GM15510 (cell line): Measurements from ENCODE around the gene PAXIP1.

ENCODE experiments used
- POLR2A ChIP-seq: IDR thresholded peaks from 3 replicates; pipeline ENCODE4 v1.6.1; 2011; ENCODE audit warnings: borderline replicate concordance; ENCODE audit not compliant: insufficient read length; ENCODE audit errors: extremely low read depth

PAXIP1 gene

DNA sequence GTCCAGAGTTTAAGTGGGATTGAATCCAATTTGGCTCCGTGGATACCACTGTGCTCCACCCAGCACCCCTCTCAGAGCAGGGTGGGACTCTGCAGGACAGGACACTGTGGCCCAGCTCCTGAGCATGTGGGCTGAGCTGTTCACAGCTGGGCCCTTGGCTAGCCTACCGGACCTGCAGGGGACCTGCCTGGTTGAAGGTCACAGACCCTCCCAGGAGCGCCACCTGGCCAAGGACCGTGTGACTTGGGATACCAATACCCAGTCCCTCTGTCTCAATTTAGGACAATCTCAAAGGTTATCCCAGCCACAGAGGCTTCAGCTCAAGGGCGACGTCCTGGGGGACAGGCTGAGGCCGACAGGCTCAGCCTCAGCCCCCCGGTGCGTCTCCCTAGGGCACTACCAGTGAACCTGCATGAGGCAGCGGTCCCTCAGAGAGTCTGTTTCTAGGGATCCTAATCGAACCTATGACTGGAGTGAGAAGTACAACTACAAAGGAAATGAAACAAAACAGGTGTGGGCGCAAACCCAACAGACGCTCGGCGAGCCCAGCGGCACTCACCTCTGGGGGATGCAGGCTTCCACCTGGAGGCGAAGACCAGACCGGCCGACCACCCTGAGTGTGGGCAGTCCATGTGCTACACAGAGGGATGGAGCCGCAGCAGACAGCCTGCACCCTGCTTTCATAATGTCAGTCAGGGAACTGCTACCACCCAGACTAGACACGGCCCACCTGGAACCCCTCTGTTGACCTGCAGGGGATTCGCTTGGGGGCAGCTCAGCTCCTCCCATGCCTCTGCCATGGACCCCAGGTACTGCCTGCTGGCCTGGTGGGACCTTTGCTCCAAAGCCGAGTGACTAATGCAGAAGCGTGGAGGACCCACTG is 103.7 kb downstream of the PAXIP1 start:
- no peak for TF ChIP-seq POLR2A

DNA sequence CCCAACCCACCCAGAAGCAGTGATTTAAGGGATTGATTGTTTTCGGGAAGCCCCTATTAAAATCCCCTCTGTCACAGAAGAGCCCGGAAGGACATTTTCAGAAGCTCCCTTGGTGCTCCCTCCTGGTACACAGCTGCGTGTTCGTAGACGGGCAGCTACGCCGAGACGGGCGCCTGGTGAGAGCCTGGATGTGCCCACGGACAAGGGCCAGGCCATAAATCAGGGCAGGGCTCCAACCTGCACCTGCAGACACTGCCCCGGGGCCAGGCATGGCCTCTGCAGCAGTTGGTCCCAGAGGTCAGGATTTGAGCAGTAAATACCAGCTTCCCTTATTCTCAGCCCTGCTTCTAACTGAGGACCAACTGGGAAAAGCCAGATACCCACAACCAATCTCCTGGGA is 106.8 kb downstream of the PAXIP1 start:
- no peak for TF ChIP-seq POLR2A
